ENCODE results near the gene SAT1. TPM values are rescaled to one million over a fixed set of nuclear protein-coding genes. Genes with fewer than 3 reads are reported as not detected.

Gene SAT1
- total RNA-seq, 1 donor from 2014 or later, result 88.9 TPM

GRCh38 chrX:23773601-23774175, 9.3 kb upstream of the SAT1 start:
- DNase-seq (no peak), ATAC-seq (ENCODE audit: low read depth) (peak; percentile 88)
- Mint-ChIP-seq H3K4me3 (peak overlapping the region; percentile 75), H3K4me1 (peaks cover 21% of the 10 kb centered on the region), H3K27ac (peak overlapping the region; percentile 96), H3K27me3 (no peaks in the 10 kb centered on the region), H3K9me3 (no peaks in the 10 kb centered on the region), H3K36me3 (ENCODE audit: low read depth) (no peaks in the 10 kb centered on the region)
- intact Hi-C loops (cut with micrococcal nuclease), result loop anchor here (1.0 to 2.0 kb wide), 4 partner anchors 8 to 107 kb away; partner anchors contain the start of genes ACOT9 and PRDX4
- ChIA-PET CTCF (no interaction called here), POLR2A (interaction anchor here (0.5 to 3.4 kb wide), 6 partner anchors 10 to 281 kb away, joined by 3 to 36 read pairs (median 4); partner anchors contain the start of genes ACOT9, EIF2S3 and SAT1)
- TF ChIP-seq CTCF (IDR thresholded peaks at IDR 0.05), result no peak

GRCh38 chrX:23776363-23776762, 6.6 kb upstream of the SAT1 start:
- Mint-ChIP-seq H3K9me3 (no peaks in the 10 kb centered on the region), H3K36me3 (ENCODE audit: low read depth) (no peaks in the 10 kb centered on the region), H3K27ac (no peak overlapping the region), H3K4me3 (no peak overlapping the region), H3K27me3 (no peaks in the 10 kb centered on the region), H3K4me1 (peaks cover 29% of the 10 kb centered on the region)
- CTCF ChIA-PET, result no interaction called here
- no peak for DNase-seq
- intact Hi-C loops (cut with micrococcal nuclease), result no loop called here
- POLR2A ChIA-PET, result interaction anchor here (1.4 kb wide), 1 partner anchor 278 kb away, joined by 6 read pairs; the partner anchor contains the start of gene EIF2S3
- no peak for TF ChIP-seq CTCF (IDR thresholded peaks at IDR 0.05)
- ATAC-seq (ENCODE audit: low read depth), result no peak

GRCh38 chrX:23779025-23779424, 3.9 kb upstream of the SAT1 start:
- H3K4me3 Mint-ChIP-seq, result no peak overlapping the region
- ATAC-seq (ENCODE audit: low read depth), result no peak
- DNase-seq, result no peak
- intact Hi-C loops (cut with micrococcal nuclease), result no loop called here
- no peaks in the 10 kb centered on the region for H3K27me3 Mint-ChIP-seq
- ChIA-PET POLR2A (no interaction called here), CTCF (no interaction called here)
- no peak overlapping the region for H3K27ac Mint-ChIP-seq
- H3K36me3 Mint-ChIP-seq (ENCODE audit: low read depth), result peaks cover 8% of the 10 kb centered on the region
- TF ChIP-seq CTCF (IDR thresholded peaks at IDR 0.05), result no peak
- H3K9me3 Mint-ChIP-seq, result no peaks in the 10 kb centered on the region
- peaks cover 31% of the 10 kb centered on the region for H3K4me1 Mint-ChIP-seq

DNA sequence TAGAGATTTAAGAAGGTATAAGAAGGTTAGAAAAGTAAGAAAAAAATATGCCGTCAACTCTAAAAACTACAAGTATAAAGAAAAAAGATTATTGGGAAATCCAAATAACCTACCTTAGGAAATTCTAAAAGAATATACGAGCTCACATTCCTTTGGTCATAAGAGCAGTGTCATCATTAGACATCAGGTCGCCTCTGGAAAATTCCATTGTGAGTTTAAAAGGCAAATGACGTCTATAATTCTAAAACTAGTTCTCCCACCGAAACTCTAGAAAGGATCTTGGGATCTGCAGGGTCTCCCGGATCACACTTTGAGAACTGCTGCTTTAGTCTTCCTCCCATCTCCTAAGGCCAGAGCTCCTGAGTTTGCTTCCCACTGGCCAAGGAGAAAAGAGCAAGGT, 518 bp upstream of the SAT1 start:
- H3K9me3 Mint-ChIP-seq, result no peaks in the 10 kb centered on the region
- H3K4me3 Mint-ChIP-seq, result peak overlapping the region; percentile 94
- H3K27ac Mint-ChIP-seq, result peak overlapping the region; percentile 95
- H3K27me3 Mint-ChIP-seq, result no peaks in the 10 kb centered on the region
- POLR2A ChIA-PET, result interaction anchor here (0.6 to 4.5 kb wide), 21 partner anchors 9 to 680 kb away, joined by 3 to 57 read pairs (median 7); partner anchors contain the start of genes ACOT9, APOO, CXorf58 and EIF2S3
- no peak for TF ChIP-seq CTCF (IDR thresholded peaks at IDR 0.05)
- DNase-seq, result no peak
- ATAC-seq (ENCODE audit: low read depth), result no peak
- H3K4me1 Mint-ChIP-seq, result peaks cover 43% of the 10 kb centered on the region
- intact Hi-C loops (cut with micrococcal nuclease), result loop anchor here (2.0 to 5.0 kb wide), 3 partner anchors 35 to 116 kb away; partner anchors contain the start of gene PRDX4
- peaks cover 34% of the 10 kb centered on the region for H3K36me3 Mint-ChIP-seq (ENCODE audit: low read depth)
- CTCF ChIA-PET, result interaction anchor here (0.8 to 4.8 kb wide), 4 partner anchors 25 to 272 kb away, joined by 3 to 56 read pairs (median 6); partner anchors contain the start of gene EIF2S3

All from activated B cell treated with CpG ODN at 0.5 μM for 24 hours (primary cell).